OCI-LY7 (cell line): ENCODE measurements around the gene ARHGEF4. TPM values are rescaled to one million over a fixed set of nuclear protein-coding genes. Genes with fewer than 3 reads are reported as not detected.

Source experiments
- BruUV-seq: library from RNA; stranded (reverse); fragments of 400-500 nt; replicated peaks from 2 replicates; lab custom pipeline; 2021; lab: Mats Ljungman, UMichigan
- CTCF ChIA-PET: fragments of 300-600 bp; sonication (Branson Sonifier 250); formaldehyde crosslinking; loops from one replicate; lab custom pipeline; 2022; ENCODE audit warnings: antibody characterized with exemption; ENCODE audit not compliant: unreplicated experiment; lab: Charles Lee
- POLR2A ChIA-PET: fragments of 300-600 bp; sonication (Branson Sonifier 250); formaldehyde crosslinking; loops from one replicate; lab custom pipeline; 2022; ENCODE audit warnings: antibody characterized with exemption; lab: Charles Lee
- DNase-seq: peaks from one replicate; pipeline ENCODE4 v3.0.0-alpha.2; 2015; ENCODE audit warnings: low spot score
- H2AFZ ChIP-seq: fragments of 200-600 bp; sonication (generic), shearing (Covaris generic); 2 replicates; pipeline ENCODE4 v1.6.1; 2014; ENCODE audit warnings: mild to moderate bottlenecking, antibody characterized with exemption, low read length, moderate library complexity
- H3K27ac ChIP-seq: fragments of 200-600 bp; sonication (generic); 2 replicates; pipeline ENCODE4 v1.5.1; 2014; ENCODE audit warnings: mixed run types, low read depth, mild to moderate bottlenecking, moderate library complexity, low read length, inconsistent platforms; ENCODE audit not compliant: poor library complexity, severe bottlenecking
- H3K36me3 ChIP-seq: fragments of 200-600 bp; sonication (generic); 2 replicates; pipeline ENCODE4 v1.6.1; 2014; ENCODE audit warnings: mild to moderate bottlenecking, antibody characterized with exemption, low read length, moderate library complexity, mixed read lengths; ENCODE audit not compliant: insufficient read depth
- H3K4me1 ChIP-seq: fragments of 200-600 bp; sonication (generic); 2 replicates; pipeline ENCODE4 v1.5.1; 2014; ENCODE audit warnings: mild to moderate bottlenecking, low read length; ENCODE audit not compliant: insufficient read depth, poor library complexity, severe bottlenecking
- H3K4me2 ChIP-seq: fragments of 200-600 bp; sonication (generic); 2 replicates; pipeline ENCODE4 v1.6.1; 2014; ENCODE audit warnings: mild to moderate bottlenecking, low read length
- H3K4me3 ChIP-seq: fragments of 200-600 bp; sonication (generic); 2 replicates; pipeline ENCODE4 v1.5.1; 2014; ENCODE audit warnings: mild to moderate bottlenecking, low read depth, low read length; ENCODE audit not compliant: poor library complexity, severe bottlenecking
- H3K79me2 ChIP-seq: fragments of 200-600 bp; sonication (generic); 2 replicates; pipeline ENCODE4 v1.6.1; 2016; ENCODE audit warnings: low read depth, mild to moderate bottlenecking, low read length, moderate library complexity, mixed read lengths; ENCODE audit not compliant: insufficient read depth
- H3K9me2 ChIP-seq: fragments of 200-600 bp; sonication (generic); 2 replicates; pipeline ENCODE4 v1.6.1; 2016; ENCODE audit warnings: mild to moderate bottlenecking, low read length, mixed read lengths; ENCODE audit not compliant: insufficient read depth
- H3K9me3 ChIP-seq: fragments of 200-600 bp; sonication (generic); 2 replicates; pipeline ENCODE4 v1.6.1; 2014; ENCODE audit warnings: mild to moderate bottlenecking, mixed run types, low read length, mixed read lengths
- H4K20me1 ChIP-seq: fragments of 200-600 bp; sonication (generic); 2 replicates; pipeline ENCODE4 v1.6.1; 2014; ENCODE audit warnings: mild to moderate bottlenecking, antibody characterized with exemption, low read length, moderate library complexity, mixed read lengths; ENCODE audit not compliant: insufficient read depth
- EZH2phosphoT487 ChIP-seq: fragments of 200-600 bp; sonication (generic); IDR thresholded peaks from 2 replicates; pipeline ENCODE4 v1.6.1; 2018; ENCODE audit warnings: low read depth, borderline replicate concordance, mild to moderate bottlenecking, mixed run types, antibody characterized with exemption, low read length, moderate library complexity, mixed read lengths
- intact Hi-C: fragments of 100-400 bp; cut with micrococcal nuclease; formaldehyde crosslinking; loops from one replicate; pipeline ENCODE4 v1.10.0; 2022; ENCODE audit not compliant: unreplicated experiment
- total RNA-seq, 2 experiments: library from RNA; depleted of rRNA in 1 of 2; stranded (reverse); fragments of >200 nt in 1 of 2; shearing (Covaris generic) in 1 of 2; gene quantifications; 2 replicates each; pipeline ENCODE4 v1.2.3, GENCODE V29; 2014 to 2022
- TF ChIP-seq, protein P1 (sequence below): fragments of 200-600 bp; sonication (generic); conservative IDR thresholded peaks from 2 replicates; pipeline ENCODE4 v1.5.1; 2014; ENCODE audit warnings: mild to moderate bottlenecking, antibody characterized with exemption, low read length, moderate library complexity, mixed read lengths

The ARHGEF4 gene
- total RNA-seq, 2 experiments from 2014 or later = 1.1 to 1.7 TPM

DNA sequence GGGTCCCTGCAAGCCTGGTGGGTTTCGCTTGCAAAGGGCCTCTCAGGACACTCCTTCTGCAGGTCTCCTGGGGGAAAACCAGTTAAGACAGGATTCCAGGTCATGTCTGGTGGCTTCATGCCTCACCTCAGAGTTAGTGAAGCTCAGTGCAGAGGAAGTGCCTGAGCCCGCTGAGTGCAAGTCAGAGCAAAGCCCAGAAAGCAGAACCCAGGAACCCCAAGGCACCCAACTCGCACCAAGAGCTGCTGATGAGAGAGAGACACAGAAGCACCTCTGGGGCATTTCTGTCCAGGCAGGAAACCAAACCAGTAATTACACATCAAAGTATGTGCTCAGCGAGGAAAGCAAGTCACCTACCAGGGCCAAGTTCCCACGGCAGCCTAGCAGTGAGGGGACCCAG lies 78.4 kb downstream of the ARHGEF4 start:
- no peaks in the 10 kb centered on the region for H3K4me1 ChIP-seq
- H3K4me2 ChIP-seq = no peak overlapping the region
- H4K20me1 ChIP-seq = no peaks in the 10 kb centered on the region
- H3K9me2 ChIP-seq = no peaks in the 10 kb centered on the region
- no peaks in the 10 kb centered on the region for H3K36me3 ChIP-seq
- CTCF ChIA-PET = no interaction called here
- POLR2A ChIA-PET = no interaction called here
- no peak for TF ChIP-seq EZH2phosphoT487
- TF ChIP-seq, protein P1, sequence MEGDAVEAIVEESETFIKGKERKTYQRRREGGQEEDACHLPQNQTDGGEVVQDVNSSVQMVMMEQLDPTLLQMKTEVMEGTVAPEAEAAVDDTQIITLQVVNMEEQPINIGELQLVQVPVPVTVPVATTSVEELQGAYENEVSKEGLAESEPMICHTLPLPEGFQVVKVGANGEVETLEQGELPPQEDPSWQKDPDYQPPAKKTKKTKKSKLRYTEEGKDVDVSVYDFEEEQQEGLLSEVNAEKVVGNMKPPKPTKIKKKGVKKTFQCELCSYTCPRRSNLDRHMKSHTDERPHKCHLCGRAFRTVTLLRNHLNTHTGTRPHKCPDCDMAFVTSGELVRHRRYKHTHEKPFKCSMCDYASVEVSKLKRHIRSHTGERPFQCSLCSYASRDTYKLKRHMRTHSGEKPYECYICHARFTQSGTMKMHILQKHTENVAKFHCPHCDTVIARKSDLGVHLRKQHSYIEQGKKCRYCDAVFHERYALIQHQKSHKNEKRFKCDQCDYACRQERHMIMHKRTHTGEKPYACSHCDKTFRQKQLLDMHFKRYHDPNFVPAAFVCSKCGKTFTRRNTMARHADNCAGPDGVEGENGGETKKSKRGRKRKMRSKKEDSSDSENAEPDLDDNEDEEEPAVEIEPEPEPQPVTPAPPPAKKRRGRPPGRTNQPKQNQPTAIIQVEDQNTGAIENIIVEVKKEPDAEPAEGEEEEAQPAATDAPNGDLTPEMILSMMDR = no peak
- H3K4me3 ChIP-seq = no peak overlapping the region
- no peaks in the 10 kb centered on the region for H3K9me3 ChIP-seq
- BruUV-seq = no TSS peak
- DNase-seq = no peak
- H3K79me2 ChIP-seq = no peaks in the 10 kb centered on the region
- intact Hi-C loops = no loop called here
- no peak overlapping the region for H2AFZ ChIP-seq
- H3K27ac ChIP-seq = no peak overlapping the region

- BruUV-seq = no TSS peak
- no peaks in the 10 kb centered on the region for H3K4me1 ChIP-seq
- H3K79me2 ChIP-seq = no peaks in the 10 kb centered on the region
- intact Hi-C loops = no loop called here
- no peak for DNase-seq
- ChIA-PET CTCF (no interaction called here), POLR2A (no interaction called here)
- no peaks in the 10 kb centered on the region for H4K20me1 ChIP-seq
- H3K4me3 ChIP-seq = no peak overlapping the region
- H3K9me2 ChIP-seq = no peaks in the 10 kb centered on the region
- H3K4me2 ChIP-seq = no peak overlapping the region
- H3K36me3 ChIP-seq = no peaks in the 10 kb centered on the region
- H3K27ac ChIP-seq = no peak overlapping the region
- TF ChIP-seq, protein P1 = no peak
- TF ChIP-seq EZH2phosphoT487 = no peak
- H2AFZ ChIP-seq = no peak overlapping the region
- H3K9me3 ChIP-seq = no peaks in the 10 kb centered on the region
Observed at GRCh38 chr2:130915595-130916437, 79.1 kb downstream of the ARHGEF4 start.

DNA sequence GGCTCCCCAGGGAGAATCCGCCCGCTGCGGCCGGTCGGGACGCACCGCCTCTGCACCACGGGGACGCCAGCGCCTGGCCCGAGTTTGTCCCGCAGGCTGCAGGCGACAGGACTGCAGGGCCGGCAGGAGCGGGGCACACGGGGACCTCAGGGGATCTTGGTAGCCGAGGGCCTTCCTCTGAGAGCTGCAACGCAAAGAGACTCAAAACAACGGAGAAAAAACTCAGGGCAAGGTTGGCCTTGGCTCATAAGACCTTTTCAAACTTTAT lies 79.7 kb downstream of the ARHGEF4 start:
- Histone ChIP-seq H2AFZ (no peak overlapping the region), H3K4me3 (no peak overlapping the region), H3K4me2 (no peak overlapping the region), H3K4me1 (no peaks in the 10 kb centered on the region), H3K9me2 (no peaks in the 10 kb centered on the region), H3K36me3 (no peaks in the 10 kb centered on the region), H3K9me3 (no peaks in the 10 kb centered on the region), H4K20me1 (no peaks in the 10 kb centered on the region), H3K79me2 (no peaks in the 10 kb centered on the region), H3K27ac (no peak overlapping the region)
- intact Hi-C loops = no loop called here
- ChIA-PET CTCF (no interaction called here), POLR2A (no interaction called here)
- BruUV-seq = no TSS peak
- DNase-seq = no peak
- TF ChIP-seq EZH2phosphoT487 = no peak
- TF ChIP-seq, protein P1 = no peak
